ENCODE data around the gene TAPBP.
A peak's percentile ranks its signal among the peaks of the same experiment; 100 is the strongest.

Gene TAPBP

GRCh38 chr6:33250731-33251130 lies 63.1 kb downstream of the TAPBP start:
- no peak for TF ChIP-seq POLR2A (IDR thresholded peaks at IDR 0.05; ENCODE audit: extremely low read depth, insufficient read length)
- TF ChIP-seq CTCF (IDR thresholded peaks at IDR 0.05; ENCODE audit: low read depth, low read length) = no peak
- no peak for TF ChIP-seq MAX (IDR thresholded peaks at IDR 0.05; ENCODE audit: low read depth, low read length)
- no peak for TF ChIP-seq MYC (IDR thresholded peaks at IDR 0.05; ENCODE audit: low read depth, low read length)
- no peak for DNase-seq (ENCODE audit: low read depth)
- peak overlapping the region; percentile 94 for H3K4me3 ChIP-seq (ENCODE audit: low read depth, low read length)

- peak overlapping the region; percentile 94 for H3K4me3 ChIP-seq (ENCODE audit: low read depth, low read length)
- no peak for TF ChIP-seq POLR2A (IDR thresholded peaks at IDR 0.05; ENCODE audit: extremely low read depth, insufficient read length)
- no peak for TF ChIP-seq MYC (IDR thresholded peaks at IDR 0.05; ENCODE audit: low read depth, low read length)
- no peak for TF ChIP-seq CTCF (IDR thresholded peaks at IDR 0.05; ENCODE audit: low read depth, low read length)
- no peak for TF ChIP-seq MAX (IDR thresholded peaks at IDR 0.05; ENCODE audit: low read depth, low read length)
- peak; percentile 58 for DNase-seq (ENCODE audit: low read depth)
Measured at GRCh38 chr6:33249732-33250630, 63.9 kb downstream of the TAPBP start.
